Transverse colon (tissue), 4 donors: Measurements from ENCODE around the gene MAMDC4. TPM values are rescaled to one million over a fixed set of nuclear protein-coding genes. Genes with fewer than 3 reads are reported as not detected.

ENCODE experiments used
- DNase-seq: peaks from one replicate; pipeline ENCODE4 v3.0.0-alpha.2; 2019
- H3K27ac ChIP-seq, 4 donors: fragments of 200-600 bp; sonication (generic); 2 replicates each; pipeline ENCODE4 v1.5.1; 2016 to 2018; ENCODE audit warnings: inconsistent platforms in 4 of 4
- H3K27me3 ChIP-seq: fragments of 200-600 bp; sonication (generic); 2 replicates; pipeline ENCODE4 v1.5.1; 2017; ENCODE audit warnings: inconsistent platforms
- H3K36me3 ChIP-seq, 4 donors: fragments of 200-600 bp; sonication (generic); 2 replicates each; pipeline ENCODE4 v1.5.1; 2017 to 2019; ENCODE audit warnings: inconsistent platforms in 4 of 4
- H3K4me1 ChIP-seq, 4 donors: fragments of 200-600 bp; sonication (generic); 2 replicates each; pipeline ENCODE4 v1.5.1; 2017 to 2020; ENCODE audit warnings: inconsistent platforms in 4 of 4
- H3K4me3 ChIP-seq, 4 donors: fragments of 200-600 bp; sonication (generic); 1 replicate in 1 of 4; 2 replicates in 3 of 4; pipeline versions ENCODE4 v1.5.1 to v1.6.1; 2017 to 2019; ENCODE audit warnings: inconsistent platforms in 4 of 4
- H3K9me3 ChIP-seq, 2 donors: fragments of 200-600 bp; sonication (generic); 2 replicates each; pipeline ENCODE4 v1.5.1; 2017 to 2019; ENCODE audit warnings: inconsistent platforms in 2 of 2
- CTCF ChIP-seq, 5 experiments: fragments of 200-600 bp in 3 of 5; fragments of 450-650 bp in 2 of 5; sonication (generic) in 3 of 5; IDR thresholded peaks; 1 replicate in 2 of 5; 2 replicates in 3 of 5; pipeline ENCODE4 v1.5.1; 2016 to 2017; ENCODE audit warnings: antibody characterized with exemption in 5 of 5, inconsistent platforms in 3 of 5, mild to moderate bottlenecking in 2 of 5, moderate library complexity in 1 of 5
- EP300 ChIP-seq: sonication (generic); formaldehyde crosslinking; IDR thresholded peaks from one replicate; pipeline ENCODE4 v1.6.1; 2017; ENCODE audit warnings: antibody characterized with exemption, low read depth
- POLR2A ChIP-seq: fragments of 450-650 bp; IDR thresholded peaks from one replicate; pipeline ENCODE4 v1.6.1; 2016; ENCODE audit warnings: antibody characterized with exemption, mild to moderate bottlenecking, moderate library complexity
- POLR2AphosphoS5 ChIP-seq, 3 donors: sonication (generic); formaldehyde crosslinking; IDR thresholded peaks; one replicate each; pipeline ENCODE4 v1.6.1; 2016; ENCODE audit warnings: antibody characterized with exemption in 3 of 3
- WGBS, 2 donors: methylation state at CpG; one replicate each; pipeline ENCODE4 v1.1.5; 2018; ENCODE audit warnings: low coverage in 1 of 2; 5-methylcytosine and 5-hydroxymethylcytosine counted together
- in situ Hi-C, 4 donors: fragments of 200-750 bp; cut with MboI; loops; one replicate each; pipeline versions ENCODE4 v1.15.0 to v1.15.1; 2017; ENCODE audit warnings: low sequenced_read_pairs in 3 of 4, low pct_ligation_motif_present in 1 of 4, low pct_unique_long_range_greater_than_20kb in 1 of 4
- intact Hi-C: fragments of 100-400 bp; cut with DNase I; formaldehyde crosslinking; loops from one replicate; pipeline ENCODE4 v1.15.1; 2023; ENCODE audit warnings: low total_unique reads
- total RNA-seq, 4 donors: library from RNA; depleted of rRNA; stranded (reverse); fragments of >200 nt; gene quantifications; one replicate each; pipeline ENCODE4 v1.1.0, GENCODE V29; 2016

MAMDC4 gene
- total RNA-seq, 4 donors from 2014 or later = 11.4 to 52.5 (median 23.2) TPM

GRCh38 chr9:136824496-136825225, 27.5 kb upstream of the MAMDC4 start:
- in situ Hi-C loops = no loop called here
- Histone ChIP-seq H3K4me3 (no peak overlapping the region), H3K27me3 (no peaks in the 10 kb centered on the region), H3K36me3 (peaks cover 0 to 27% (median 8%) of the 10 kb centered on the region in 4 donors), H3K27ac (no peak overlapping the region), H3K9me3 (no peaks in the 10 kb centered on the region), H3K4me1 (peaks cover 0 to 12% (median 4%) of the 10 kb centered on the region in 4 donors)
- intact Hi-C loops = no loop called here
- WGBS, 2 donors = 91% methylated on average over 20 of the region's 21 CpGs; no CpG with 5 or more reads in 1 of the 2 donors
- TF ChIP-seq POLR2AphosphoS5 (IDR thresholded peaks at IDR 0.05) (no peak), CTCF (IDR thresholded peaks at IDR 0.05) (no peak), POLR2A (no peak), EP300 (no peak)
- DNase-seq = no peak

- 91% methylated on average over 44 of the region's 44 CpGs; no CpG with 5 or more reads in 1 of the 2 donors for WGBS, 2 donors
- no peak overlapping the region for H3K27ac ChIP-seq
- DNase-seq = no peak
- TF ChIP-seq CTCF (IDR thresholded peaks at IDR 0.05) (no peak), POLR2AphosphoS5 (IDR thresholded peaks at IDR 0.05) (no peak), POLR2A (no peak), EP300 (no peak)
- intact Hi-C loops = no loop called here
- H3K4me1 ChIP-seq = peaks cover 0 to 12% (median 4%) of the 10 kb centered on the region in 4 donors
- no peaks in the 10 kb centered on the region for H3K9me3 ChIP-seq
- peaks cover 0 to 34% (median 12%) of the 10 kb centered on the region in 4 donors for H3K36me3 ChIP-seq
- H3K4me3 ChIP-seq = no peak overlapping the region
- in situ Hi-C loops = no loop called here
- H3K27me3 ChIP-seq = no peaks in the 10 kb centered on the region
Observed at GRCh38 chr9:136825295-136826187, 26.6 kb upstream of the MAMDC4 start.

- intact Hi-C loops = no loop called here
- TF ChIP-seq EP300 (no peak), POLR2AphosphoS5 (IDR thresholded peaks at IDR 0.05) (no peak), CTCF (IDR thresholded peaks at IDR 0.05) (no peak), POLR2A (no peak)
- Histone ChIP-seq H3K27me3 (no peaks in the 10 kb centered on the region), H3K4me1 (peaks cover 0 to 7% (median 2%) of the 10 kb centered on the region in 4 donors), H3K27ac (no peak overlapping the region), H3K9me3 (no peaks in the 10 kb centered on the region), H3K36me3 (peaks cover 0 to 36% (median 15%) of the 10 kb centered on the region in 4 donors), H3K4me3 (no peak overlapping the region)
- in situ Hi-C loops = no loop called here
- 92% methylated on average over 12 of the region's 17 CpGs; no CpG with 5 or more reads in 1 of the 2 donors for whole genome bisulfite sequencing, 2 donors
- no peak for DNase-seq
Observed at GRCh38 chr9:136826188-136826541, 26.0 kb upstream of the MAMDC4 start.
